Measurements from ENCODE around the gene GGNBP2.

DNA sequence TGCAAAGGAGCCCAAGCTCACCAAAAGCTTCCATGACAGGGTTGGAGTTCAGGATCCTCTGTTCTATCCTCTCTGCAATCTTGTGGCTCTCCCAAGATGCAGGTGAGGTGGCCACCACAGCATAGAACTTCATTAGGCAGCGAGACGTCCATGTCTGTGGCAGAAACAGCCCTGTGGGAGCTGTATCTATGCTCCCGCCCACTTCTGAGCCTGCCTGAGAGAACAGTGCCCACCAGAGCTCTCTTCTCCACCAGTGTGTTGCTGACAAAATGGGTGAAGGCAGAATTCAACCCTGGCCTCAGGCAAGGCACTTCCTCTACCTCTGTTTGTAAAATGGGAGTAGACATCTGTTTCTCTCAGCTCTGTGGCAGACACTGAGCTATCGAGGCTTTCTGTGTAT is 28.9 kb upstream of the GGNBP2 start:
- TF ChIP-seq, protein P1, sequence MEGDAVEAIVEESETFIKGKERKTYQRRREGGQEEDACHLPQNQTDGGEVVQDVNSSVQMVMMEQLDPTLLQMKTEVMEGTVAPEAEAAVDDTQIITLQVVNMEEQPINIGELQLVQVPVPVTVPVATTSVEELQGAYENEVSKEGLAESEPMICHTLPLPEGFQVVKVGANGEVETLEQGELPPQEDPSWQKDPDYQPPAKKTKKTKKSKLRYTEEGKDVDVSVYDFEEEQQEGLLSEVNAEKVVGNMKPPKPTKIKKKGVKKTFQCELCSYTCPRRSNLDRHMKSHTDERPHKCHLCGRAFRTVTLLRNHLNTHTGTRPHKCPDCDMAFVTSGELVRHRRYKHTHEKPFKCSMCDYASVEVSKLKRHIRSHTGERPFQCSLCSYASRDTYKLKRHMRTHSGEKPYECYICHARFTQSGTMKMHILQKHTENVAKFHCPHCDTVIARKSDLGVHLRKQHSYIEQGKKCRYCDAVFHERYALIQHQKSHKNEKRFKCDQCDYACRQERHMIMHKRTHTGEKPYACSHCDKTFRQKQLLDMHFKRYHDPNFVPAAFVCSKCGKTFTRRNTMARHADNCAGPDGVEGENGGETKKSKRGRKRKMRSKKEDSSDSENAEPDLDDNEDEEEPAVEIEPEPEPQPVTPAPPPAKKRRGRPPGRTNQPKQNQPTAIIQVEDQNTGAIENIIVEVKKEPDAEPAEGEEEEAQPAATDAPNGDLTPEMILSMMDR (IDR thresholded peaks at IDR 0.05) = no peak
- no peak for TF ChIP-seq EP300 (IDR thresholded peaks at IDR 0.05)
- no peak for TF ChIP-seq POLR2A (IDR thresholded peaks at IDR 0.05)

Data from sigmoid colon (tissue), 4 donors.